Adipose tissue (tissue), 3 donors: ENCODE results near the gene IL34. TPM values are rescaled to one million over a fixed set of nuclear protein-coding genes. Genes with fewer than 3 reads are reported as not detected.

Experiments used
- H3K27ac ChIP-seq: one replicate; pipeline ENCODE4 v1.5.1; 2013; ENCODE audit warnings: low read depth, low read length
- WGBS, 3 donors: extraction: QIAGEN DNeasy Blood & Tissue Kit; methylation state at CpG; one replicate each; pipeline ENCODE4 v1.1.7; 2013; 5-methylcytosine and 5-hydroxymethylcytosine counted together
- polyA plus RNA-seq, 3 donors: library from polyadenylated mRNA; stranded (reverse); fragments of 200-250 nt; gene quantifications; one replicate each; pipeline ENCODE4 v1.2.3, GENCODE V29; 2013
- donor health status: healthy with polysubstance abuse.
- donor health status: Bipolar disorder and iron deficiency.
- donor health status: healthy.

IL34 gene
- polyA plus RNA-seq, 3 donors = 0.76 to 3.0 (median 1.4) TPM

DNA sequence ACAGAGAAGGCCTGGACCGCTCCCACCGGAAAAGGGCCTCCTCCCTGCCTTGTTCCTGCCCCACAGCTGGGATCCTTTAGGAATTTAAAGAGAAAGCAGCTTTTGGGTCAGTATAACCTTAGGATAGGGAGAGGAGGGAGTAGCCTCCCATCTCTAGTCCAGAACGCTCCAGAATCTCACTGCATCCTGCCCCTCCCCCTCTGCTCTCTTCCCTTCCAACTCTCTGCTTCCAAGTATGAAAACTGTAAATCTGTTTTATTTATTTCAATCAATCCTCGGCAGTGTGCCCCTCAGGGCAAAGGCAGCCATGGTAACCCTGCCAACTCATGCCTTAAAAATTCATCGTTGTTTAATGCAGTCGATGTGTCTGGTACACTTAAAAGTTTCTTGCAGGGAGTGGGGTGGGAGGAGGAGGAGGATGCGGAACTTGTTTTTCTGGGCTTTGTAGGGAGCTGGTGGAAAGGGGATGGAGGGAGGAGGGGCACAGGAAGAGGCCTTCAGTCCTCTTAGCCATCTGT, 60.6 kb downstream of the IL34 start:
- WGBS, 3 donors = 46 to 77% (median 54%) methylated on average over 7 of the region's 7 CpGs
- H3K27ac ChIP-seq = no peak overlapping the region

DNA sequence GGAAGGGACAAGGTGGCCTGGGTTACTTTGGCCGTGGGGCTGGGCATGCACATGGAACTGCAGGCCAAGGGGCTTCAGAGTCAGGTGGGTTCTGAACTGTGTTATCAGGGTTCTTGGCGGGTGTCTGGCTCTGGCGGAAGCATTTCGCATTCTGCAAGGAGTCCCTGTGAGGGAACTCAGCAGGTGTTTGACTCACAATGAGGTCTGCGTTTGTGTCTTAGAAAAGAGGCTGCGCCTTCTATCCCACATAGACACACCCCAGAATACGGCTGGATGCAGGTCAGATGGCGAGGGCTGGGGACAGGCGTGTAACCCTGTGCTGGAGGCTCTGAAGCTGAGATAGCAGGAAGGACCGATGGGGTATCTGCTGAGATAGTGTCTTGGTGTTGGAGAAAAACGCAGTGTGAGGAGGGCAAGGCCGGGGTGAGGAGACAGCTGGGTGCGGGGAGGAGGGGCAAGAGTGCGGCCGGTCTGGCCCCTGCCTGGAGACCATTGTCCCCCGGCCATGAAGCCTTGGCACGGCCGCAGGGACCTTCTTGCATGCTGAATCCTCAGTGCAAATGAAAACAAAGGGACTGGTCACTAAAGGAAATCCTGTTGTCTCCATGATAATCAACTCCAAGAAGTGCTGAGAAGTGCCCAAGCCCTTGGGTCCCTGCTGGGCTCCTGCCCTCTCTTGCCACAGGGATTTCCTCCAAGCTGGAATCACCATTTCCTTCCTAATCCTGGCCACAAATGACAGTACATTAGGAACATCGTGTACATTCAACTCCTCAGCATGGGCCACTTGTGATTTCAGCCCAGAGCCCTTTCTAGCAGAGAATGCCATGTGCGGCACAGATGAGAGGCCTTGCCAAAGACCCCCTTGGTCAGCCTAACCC, 62.2 kb downstream of the IL34 start:
- no peak overlapping the region for H3K27ac ChIP-seq
- WGBS, 3 donors = 83 to 89% (median 85%) methylated on average over 20 of the region's 20 CpGs

DNA sequence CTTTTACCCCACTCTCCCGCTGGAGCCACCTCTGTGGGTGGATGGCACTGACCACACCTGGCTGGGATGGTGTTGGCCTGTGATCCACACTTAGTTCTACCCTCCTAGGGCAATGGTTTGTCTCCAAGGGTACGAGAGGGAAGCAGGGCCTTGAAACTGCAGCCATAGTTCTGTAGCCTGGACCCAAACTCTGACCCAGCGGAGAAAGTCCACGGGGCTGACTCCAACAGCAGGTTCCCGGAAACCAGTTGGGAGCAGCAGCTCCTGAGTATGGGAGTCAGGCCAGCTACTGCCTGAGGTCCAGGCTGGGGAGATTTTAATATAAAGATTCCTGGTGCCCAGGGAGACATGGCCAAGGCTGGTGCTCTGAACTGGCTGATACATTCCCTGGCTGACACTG, 63.1 kb downstream of the IL34 start:
- 81 to 85% (median 85%) methylated on average over 5 of the region's 5 CpGs for WGBS, 3 donors
- H3K27ac ChIP-seq = no peak overlapping the region

- no peak overlapping the region for H3K27ac ChIP-seq
- WGBS, 3 donors = 27 to 71% (median 44%) methylated on average over 7 of the region's 7 CpGs
These were observed 63.6 kb downstream of the IL34 start for GRCh38 chr16:70709942-70710341.

Other genes starting within 250 kb of the IL34 start
- 10 to 100 TPM in 2 of 3 donors, 1 to 10 TPM in 1; 3.3 to 11.9 (median 10.5) TPM for gene ST3GAL2, start 207.5 kb upstream of the IL34 start, polyA plus RNA-seq
- gene FCSK, start 192.0 kb upstream of the IL34 start, polyA plus RNA-seq = 10 to 100 TPM in 1 of 3 donors, 1 to 10 TPM in 2; 5.4 to 10.3 (median 8.2) TPM
- 10 to 100 TPM; 22.9 to 32.3 (median 29.7) TPM for gene COG4, start 123.0 kb upstream of the IL34 start, polyA plus RNA-seq
- gene SF3B3, start 122.7 kb upstream of the IL34 start, polyA plus RNA-seq = 10 to 100 TPM; 45.1 to 66.3 (median 47.5) TPM
- gene MTSS2, start 39.5 kb downstream of the IL34 start, polyA plus RNA-seq = 10 to 100 TPM in 2 of 3 donors, 1 to 10 TPM in 1; 9.4 to 36.6 (median 32.7) TPM
- gene VAC14, start 154.6 kb downstream of the IL34 start, polyA plus RNA-seq = 10 to 100 TPM; 16.8 to 27.2 (median 27.2) TPM